ENCODE measurements around the gene PTGER3.
A peak's percentile ranks its signal among the peaks of the same experiment; 100 is the strongest.

The PTGER3 gene

GRCh38 chr1:71047635-71048607 lies at the start of gene PTGER3:
PTGER3 (minus strand) TSS chr1:71047816; CDS start chr1:71047577, 239 bp downstream.
- DNase-seq: no peak

GRCh38 chr1:71094913-71095312 lies 47.3 kb upstream of the PTGER3 start:
- DNase-seq: no peak

- no peak for DNase-seq
Measured at GRCh38 chr1:71093938-71094337, 46.3 kb upstream of the PTGER3 start.

GRCh38 chr1:71089536-71090270 lies 42.1 kb upstream of the PTGER3 start:
- DNase-seq: no peak

GRCh38 chr1:71088645-71089287 lies 41.1 kb upstream of the PTGER3 start:
- DNase-seq: no peak

- DNase-seq: no peak
Measured at GRCh38 chr1:71087713-71088112, 40.1 kb upstream of the PTGER3 start.

GRCh38 chr1:71087060-71087459 lies 39.4 kb upstream of the PTGER3 start:
- DNase-seq: no peak

- no peak for DNase-seq
Measured at GRCh38 chr1:71086331-71086730, 38.7 kb upstream of the PTGER3 start.

GRCh38 chr1:71083271-71083670 lies 35.7 kb upstream of the PTGER3 start:
- no peak for DNase-seq

GRCh38 chr1:71081697-71082080 lies 34.1 kb upstream of the PTGER3 start:
- DNase-seq: peak; percentile 9

GRCh38 chr1:71080739-71081696 lies 33.4 kb upstream of the PTGER3 start, which contains the start of gene ZRANB2:
ZRANB2 (minus strand) TSS chr1:71081035; CDS start chr1:71080995, 40 bp downstream.
- peak; percentile 80 for DNase-seq

- no peak for DNase-seq
Measured at GRCh38 chr1:71080230-71080738, 32.7 kb upstream of the PTGER3 start.

GRCh38 chr1:71074681-71075080 lies 27.1 kb upstream of the PTGER3 start:
- no peak for DNase-seq

- no peak for DNase-seq
Measured at GRCh38 chr1:71072273-71072672, 24.7 kb upstream of the PTGER3 start.

GRCh38 chr1:71071720-71072119 lies 24.1 kb upstream of the PTGER3 start:
- DNase-seq: no peak

GRCh38 chr1:71068325-71069240 lies 21.0 kb upstream of the PTGER3 start:
- no peak for DNase-seq

- DNase-seq: no peak
Measured at GRCh38 chr1:71054791-71055190, 7.2 kb upstream of the PTGER3 start.

- DNase-seq: no peak
Measured at GRCh38 chr1:71054281-71054731, 6.7 kb upstream of the PTGER3 start.

- no peak for DNase-seq
Measured at GRCh38 chr1:71053758-71054157, 6.1 kb upstream of the PTGER3 start.

GRCh38 chr1:71053146-71053545 lies 5.5 kb upstream of the PTGER3 start:
- DNase-seq: no peak

All from activated CD4-positive, alpha-beta T cell treated with anti-CD3 and anti-CD28 coated beads for 1 hour (primary cell).